Right atrium auricular region (tissue), 2 donors: ENCODE results near the gene NQO2. TPM values are rescaled to one million over a fixed set of nuclear protein-coding genes. Genes with fewer than 3 reads are reported as not detected.

Source experiments
- DNase-seq: peaks from one replicate; pipeline ENCODE4 v3.0.0-alpha.2; 2019; ENCODE audit warnings: low spot score
- H3K27ac ChIP-seq, 2 donors: fragments of 200-600 bp; sonication (generic); 1 replicate in 1 of 2; 2 replicates in 1 of 2; pipeline ENCODE4 v1.5.1; 2016 to 2019
- H3K27me3 ChIP-seq, 2 donors: fragments of 200-600 bp; sonication (generic); one replicate each; pipeline versions ENCODE4 v1.5.1 to v1.6.0; 2017 to 2019
- H3K36me3 ChIP-seq: fragments of 200-600 bp; sonication (generic); one replicate; pipeline ENCODE4 v1.5.1; 2016
- H3K4me1 ChIP-seq, 2 donors: fragments of 200-600 bp; sonication (generic); one replicate each; pipeline versions ENCODE4 v1.5.1 to v1.6.0; 2017 to 2019
- H3K4me3 ChIP-seq, 2 donors: fragments of 200-600 bp; sonication (generic); 1 replicate in 1 of 2; 2 replicates in 1 of 2; pipeline ENCODE4 v1.5.1; 2017 to 2019; ENCODE audit warnings: mild to moderate bottlenecking in 1 of 2, moderate library complexity in 1 of 2
- H3K9me3 ChIP-seq, 2 donors: fragments of 200-600 bp; sonication (generic); one replicate each; pipeline ENCODE4 v1.5.1; 2019
- total RNA-seq, 2 donors: library from RNA; depleted of rRNA; stranded (reverse); fragments of >200 nt; gene quantifications; one replicate each; pipeline ENCODE4 v1.1.0, GENCODE V29; 2016
- TF ChIP-seq, protein P1 (sequence below), 2 donors: fragments of 200-600 bp; sonication (generic); IDR thresholded peaks; one replicate each; pipeline ENCODE4 v1.5.1; 2019; ENCODE audit warnings: antibody characterized with exemption in 2 of 2

NQO2 gene
- total RNA-seq, 2 donors from 2014 or later = 37.6 to 68.1 TPM

DNA sequence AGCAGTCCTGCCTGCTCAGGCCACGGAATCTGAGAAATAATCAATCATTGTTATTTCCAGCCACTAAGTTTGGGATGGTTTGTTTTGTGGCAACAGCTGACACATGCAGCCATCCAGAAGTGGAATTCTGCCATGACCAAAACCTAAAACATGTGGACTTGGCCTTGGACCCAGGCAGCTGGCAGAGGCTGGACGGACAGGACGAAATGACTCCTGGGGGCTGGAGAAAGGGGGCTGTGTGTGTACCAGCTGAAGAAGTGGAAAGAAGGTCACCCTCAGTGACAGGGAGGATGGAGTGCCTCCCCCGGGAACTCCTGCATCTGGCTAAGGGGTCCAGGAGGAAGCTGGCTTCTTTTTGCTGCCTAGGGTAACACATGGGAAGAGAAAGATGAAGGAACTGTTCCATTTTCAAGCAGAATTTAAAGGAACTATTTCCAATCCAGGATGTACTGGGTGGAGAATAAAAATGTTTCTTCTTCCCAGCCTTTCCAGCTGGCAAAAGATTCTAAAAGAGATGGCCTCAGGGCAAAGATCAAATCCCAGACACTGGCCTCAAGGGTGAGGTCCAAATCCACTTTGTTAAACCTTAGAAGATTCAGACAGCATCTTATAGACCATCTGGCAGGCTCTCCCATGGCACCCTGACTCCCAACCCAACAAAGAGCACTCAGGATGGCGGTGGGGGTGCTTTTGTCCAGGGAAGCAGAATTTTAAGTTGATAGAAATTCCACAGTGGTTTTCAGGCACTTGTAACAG is 42.6 kb upstream of the NQO2 start:
- H3K4me3 ChIP-seq = no peak overlapping the region
- peaks cover 0 to 67% of the 10 kb centered on the region in 2 donors for H3K4me1 ChIP-seq
- TF ChIP-seq, protein P1, sequence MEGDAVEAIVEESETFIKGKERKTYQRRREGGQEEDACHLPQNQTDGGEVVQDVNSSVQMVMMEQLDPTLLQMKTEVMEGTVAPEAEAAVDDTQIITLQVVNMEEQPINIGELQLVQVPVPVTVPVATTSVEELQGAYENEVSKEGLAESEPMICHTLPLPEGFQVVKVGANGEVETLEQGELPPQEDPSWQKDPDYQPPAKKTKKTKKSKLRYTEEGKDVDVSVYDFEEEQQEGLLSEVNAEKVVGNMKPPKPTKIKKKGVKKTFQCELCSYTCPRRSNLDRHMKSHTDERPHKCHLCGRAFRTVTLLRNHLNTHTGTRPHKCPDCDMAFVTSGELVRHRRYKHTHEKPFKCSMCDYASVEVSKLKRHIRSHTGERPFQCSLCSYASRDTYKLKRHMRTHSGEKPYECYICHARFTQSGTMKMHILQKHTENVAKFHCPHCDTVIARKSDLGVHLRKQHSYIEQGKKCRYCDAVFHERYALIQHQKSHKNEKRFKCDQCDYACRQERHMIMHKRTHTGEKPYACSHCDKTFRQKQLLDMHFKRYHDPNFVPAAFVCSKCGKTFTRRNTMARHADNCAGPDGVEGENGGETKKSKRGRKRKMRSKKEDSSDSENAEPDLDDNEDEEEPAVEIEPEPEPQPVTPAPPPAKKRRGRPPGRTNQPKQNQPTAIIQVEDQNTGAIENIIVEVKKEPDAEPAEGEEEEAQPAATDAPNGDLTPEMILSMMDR (IDR thresholded peaks at IDR 0.05) = no peak
- no peaks in the 10 kb centered on the region for H3K27me3 ChIP-seq
- no peak for DNase-seq
- H3K9me3 ChIP-seq = no peaks in the 10 kb centered on the region
- peak overlapping the region; percentile 86 to 90 for H3K27ac ChIP-seq
- no peaks in the 10 kb centered on the region for H3K36me3 ChIP-seq

DNA sequence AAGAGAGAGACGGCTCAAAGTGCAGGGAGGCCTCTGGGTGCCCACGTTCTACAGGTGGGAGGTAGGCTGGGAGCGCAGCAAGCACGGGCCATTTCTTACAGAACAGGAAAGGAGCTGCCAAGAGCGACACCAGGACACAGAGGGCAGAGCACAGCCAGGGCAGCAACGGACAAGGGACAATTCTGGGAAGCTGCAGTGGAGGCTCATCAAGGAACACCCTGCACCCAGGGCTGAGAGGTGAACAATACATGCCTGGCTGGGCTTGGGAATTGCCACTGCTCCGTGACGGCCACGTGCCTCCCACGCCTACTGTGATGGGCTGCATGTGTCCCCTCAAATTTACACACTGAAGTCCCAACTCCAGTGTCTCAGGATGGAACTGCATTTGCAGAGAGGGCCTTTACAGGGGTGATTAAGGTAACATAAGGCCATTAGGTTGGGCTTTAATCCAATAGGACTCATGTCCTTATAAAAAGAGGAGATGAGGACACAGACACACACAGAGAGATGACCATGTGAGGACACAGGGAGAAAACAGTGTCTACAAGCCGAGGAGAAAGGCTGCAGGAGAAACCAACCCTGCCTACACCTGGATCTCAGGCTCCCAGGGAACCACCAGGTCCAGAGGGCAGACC is 41.9 kb upstream of the NQO2 start:
- TF ChIP-seq, protein P1 (IDR thresholded peaks at IDR 0.05) = no peak
- H3K27me3 ChIP-seq = no peaks in the 10 kb centered on the region
- DNase-seq = no peak
- H3K36me3 ChIP-seq = no peaks in the 10 kb centered on the region
- no peak overlapping the region for H3K4me3 ChIP-seq
- H3K4me1 ChIP-seq = peaks cover 0 to 67% of the 10 kb centered on the region in 2 donors
- H3K27ac ChIP-seq = peak overlapping the region; percentile 86 to 90
- no peaks in the 10 kb centered on the region for H3K9me3 ChIP-seq

DNA sequence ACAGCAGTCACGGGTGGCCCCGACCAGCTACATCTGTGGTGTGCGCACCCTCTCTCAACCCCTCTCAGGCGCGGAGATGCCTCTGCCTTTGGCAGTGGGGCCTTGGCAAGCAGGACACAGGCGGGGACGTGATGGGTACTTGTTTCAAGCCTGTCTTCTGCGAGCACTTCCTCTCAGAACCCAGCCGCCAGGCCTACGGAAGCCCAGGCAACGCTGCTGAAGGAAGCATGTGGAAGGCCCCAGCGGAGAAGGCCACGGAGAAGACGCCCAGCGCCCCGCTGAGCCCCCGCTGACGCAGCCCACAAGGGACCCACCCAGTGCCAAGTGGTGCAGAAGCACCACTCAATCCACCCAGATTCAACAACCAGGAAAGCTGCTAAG is 41.4 kb upstream of the NQO2 start:
- H3K4me1 ChIP-seq = peaks cover 0 to 70% of the 10 kb centered on the region in 2 donors

DNA sequence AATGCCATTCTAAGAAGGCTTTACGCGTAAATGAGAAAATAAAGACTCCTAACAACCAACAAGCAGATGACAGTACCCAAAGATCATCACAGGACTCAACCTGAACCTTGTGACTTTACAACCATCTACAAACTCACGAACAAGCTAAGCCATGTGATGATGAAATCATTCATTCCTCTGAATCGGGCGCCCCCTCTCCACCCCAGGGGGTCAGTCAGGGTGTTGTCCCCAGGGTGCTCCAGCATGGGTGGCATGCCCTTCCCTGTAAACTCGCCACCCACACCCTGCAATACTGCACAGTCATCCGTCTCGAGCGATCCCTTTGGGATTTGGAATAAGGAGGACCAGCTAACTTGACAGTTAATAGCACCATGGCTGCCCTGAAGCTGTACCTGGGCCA is 40.9 kb upstream of the NQO2 start:
- no peak for DNase-seq
- Histone ChIP-seq H3K27me3 (no peaks in the 10 kb centered on the region), H3K36me3 (no peaks in the 10 kb centered on the region), H3K4me3 (no peak overlapping the region), H3K27ac (peak overlapping the region; percentile 86 to 90), H3K4me1 (peaks cover 0 to 73% of the 10 kb centered on the region in 2 donors), H3K9me3 (no peaks in the 10 kb centered on the region)
- TF ChIP-seq, protein P1 (IDR thresholded peaks at IDR 0.05) = no peak

More for the DNA sequence above, 41.4 kb upstream of the NQO2 start:
- H3K9me3 ChIP-seq = no peaks in the 10 kb centered on the region
- H3K36me3 ChIP-seq = no peaks in the 10 kb centered on the region
- TF ChIP-seq, protein P1 (IDR thresholded peaks at IDR 0.05) = no peak
- peak; percentile 70 for DNase-seq
- H3K4me3 ChIP-seq = no peak overlapping the region
- peak overlapping the region; percentile 86 to 90 for H3K27ac ChIP-seq
- H3K27me3 ChIP-seq = no peaks in the 10 kb centered on the region

DNA sequence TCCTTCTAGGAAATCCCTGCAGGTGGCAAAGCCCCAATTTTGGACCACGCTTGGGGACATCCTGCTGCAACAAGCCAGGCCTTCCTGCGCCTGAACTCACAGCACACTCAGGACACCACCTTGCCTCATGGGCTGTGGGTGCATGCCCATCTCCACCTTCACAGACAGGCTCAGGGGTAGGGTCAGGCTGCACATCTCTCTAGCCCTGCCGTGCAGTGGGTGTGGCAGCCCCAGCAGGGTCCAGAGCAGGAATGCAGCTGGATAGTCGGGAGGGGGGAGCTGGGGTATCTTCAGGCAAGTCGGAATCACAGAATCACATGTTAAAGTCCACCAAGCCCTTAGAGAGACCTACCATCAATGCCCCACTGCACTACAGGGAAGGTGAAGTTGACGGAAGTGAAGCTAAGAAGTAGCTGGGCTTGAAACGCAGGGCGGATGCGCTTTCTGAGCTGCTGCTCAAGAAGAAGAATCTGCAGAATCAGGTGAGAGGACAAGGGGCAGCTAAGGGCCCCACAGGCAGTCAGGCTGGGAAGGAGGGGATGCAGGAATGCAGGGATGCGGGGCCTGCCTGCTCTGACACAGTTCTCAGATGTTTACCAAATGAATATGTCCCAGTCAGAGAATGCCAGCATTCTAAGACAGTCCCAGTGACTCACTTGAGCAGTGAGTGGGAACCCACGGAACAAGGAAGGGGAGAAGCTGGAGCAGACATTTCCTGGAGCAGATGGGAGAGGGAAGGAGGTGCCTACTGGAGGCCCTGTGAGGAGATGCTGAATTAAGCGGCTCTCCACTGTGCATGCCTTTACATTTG is 39.6 kb upstream of the NQO2 start:
- TF ChIP-seq, protein P1 (IDR thresholded peaks at IDR 0.05) = no peak
- no peak for DNase-seq
- no peaks in the 10 kb centered on the region for H3K9me3 ChIP-seq
- peak overlapping the region; percentile 71 to 77 for H3K27ac ChIP-seq
- peaks cover 0 to 73% of the 10 kb centered on the region in 2 donors for H3K4me1 ChIP-seq
- H3K36me3 ChIP-seq = no peaks in the 10 kb centered on the region
- no peaks in the 10 kb centered on the region for H3K27me3 ChIP-seq
- no peak overlapping the region for H3K4me3 ChIP-seq
